ENCODE data around the gene BST1. TPM values are rescaled to one million over a fixed set of nuclear protein-coding genes. Genes with fewer than 3 reads are reported as not detected.

BST1 gene
- polyA plus RNA-seq, 1 of the 3 experiments (the other 2 are of a cell fraction), result 7.3 TPM

DNA sequence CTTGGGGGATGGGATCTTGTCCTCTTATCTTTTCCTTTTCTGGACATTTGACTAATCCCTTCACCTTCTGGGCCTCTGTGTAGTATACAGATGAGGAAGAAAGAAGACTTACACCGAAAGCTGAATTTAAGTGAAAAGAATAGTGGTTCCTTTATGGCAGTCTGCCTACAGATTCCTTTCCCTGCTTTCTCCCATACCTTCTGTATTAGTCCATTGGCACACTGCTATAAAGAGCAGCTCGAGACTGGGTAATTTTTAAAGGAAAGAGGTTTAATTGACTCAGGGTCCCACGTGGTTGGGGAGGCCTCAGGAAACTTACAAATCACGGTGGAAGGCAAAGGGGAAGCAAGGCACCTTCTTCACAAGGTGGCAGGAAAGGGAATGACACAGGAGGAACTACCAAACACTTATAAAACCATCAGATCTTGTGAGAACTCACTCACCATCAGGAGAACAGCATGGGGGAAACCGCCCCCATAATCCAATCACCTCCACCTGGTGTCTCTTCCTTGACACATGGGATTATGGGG lies 41.2 kb downstream of the BST1 start (continued):
- TF ChIP-seq TAF1 (IDR thresholded peaks at IDR 0.05; ENCODE audit: borderline replicate concordance, low read depth, low read length) (no peak), ELF1 (IDR thresholded peaks at IDR 0.05) (no peak), RCOR1 (IDR thresholded peaks at IDR 0.05; ENCODE audit: low read length) (no peak), JUND (IDR thresholded peaks at IDR 0.05) (no peak)
- TF ChIP-seq, protein P1, sequence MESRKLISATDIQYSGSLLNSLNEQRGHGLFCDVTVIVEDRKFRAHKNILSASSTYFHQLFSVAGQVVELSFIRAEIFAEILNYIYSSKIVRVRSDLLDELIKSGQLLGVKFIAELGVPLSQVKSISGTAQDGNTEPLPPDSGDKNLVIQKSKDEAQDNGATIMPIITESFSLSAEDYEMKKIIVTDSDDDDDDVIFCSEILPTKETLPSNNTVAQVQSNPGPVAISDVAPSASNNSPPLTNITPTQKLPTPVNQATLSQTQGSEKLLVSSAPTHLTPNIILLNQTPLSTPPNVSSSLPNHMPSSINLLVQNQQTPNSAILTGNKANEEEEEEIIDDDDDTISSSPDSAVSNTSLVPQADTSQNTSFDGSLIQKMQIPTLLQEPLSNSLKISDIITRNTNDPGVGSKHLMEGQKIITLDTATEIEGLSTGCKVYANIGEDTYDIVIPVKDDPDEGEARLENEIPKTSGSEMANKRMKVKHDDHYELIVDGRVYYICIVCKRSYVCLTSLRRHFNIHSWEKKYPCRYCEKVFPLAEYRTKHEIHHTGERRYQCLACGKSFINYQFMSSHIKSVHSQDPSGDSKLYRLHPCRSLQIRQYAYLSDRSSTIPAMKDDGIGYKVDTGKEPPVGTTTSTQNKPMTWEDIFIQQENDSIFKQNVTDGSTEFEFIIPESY (IDR thresholded peaks at IDR 0.05; ENCODE audit: borderline replicate concordance, low read depth), result no peak

DNA sequence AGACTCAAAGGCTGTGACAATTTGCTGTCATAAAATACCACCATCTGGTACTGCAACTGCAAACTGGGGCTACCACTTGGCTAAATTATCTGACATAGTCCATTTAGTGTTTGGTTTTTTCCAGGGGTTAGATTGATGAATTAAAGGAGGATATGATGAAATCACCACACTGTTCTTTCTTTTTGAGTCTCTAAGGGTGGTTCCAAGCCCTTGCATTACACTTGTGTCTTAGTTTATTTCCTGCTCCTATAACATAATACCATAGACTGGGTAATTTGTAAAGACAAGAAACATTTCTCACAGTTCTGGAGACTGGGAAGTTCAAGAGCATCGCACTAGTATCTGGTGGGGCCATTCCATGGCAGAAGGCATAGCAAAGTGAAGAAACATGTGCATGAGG lies 43.2 kb downstream of the BST1 start:
- no peak overlapping the region for H3K4me3 ChIP-seq (ENCODE audit: low read depth in 2 of 2, low read length in 1 of 2)
- no peaks in the 10 kb centered on the region; a peak in 1 of 4 replicates for H3K4me1 ChIP-seq (ENCODE audit: control insufficient read depth in 1 of 2, insufficient read depth in 2 of 2, low read depth in 1 of 2, low read length in 1 of 2)
- no peak for TF ChIP-seq EP300 (IDR thresholded peaks at IDR 0.05; ENCODE audit: borderline replicate concordance in 1 of 2, low read depth in 1 of 2, low read length in 1 of 2)
- no peak for TF ChIP-seq CTCF (IDR thresholded peaks at IDR 0.05)
- TF ChIP-seq RFX5 (IDR thresholded peaks at IDR 0.05; ENCODE audit: low read length), result no peak
- TF ChIP-seq NRF1 (IDR thresholded peaks at IDR 0.05; ENCODE audit: low read depth, low read length), result no peak
- no peak for TF ChIP-seq TEAD4 (IDR thresholded peaks at IDR 0.05; ENCODE audit: borderline replicate concordance, insufficient read depth)
- TF ChIP-seq GABPA (IDR thresholded peaks at IDR 0.05; ENCODE audit: low read depth), result no peak
- no peak for TF ChIP-seq POLR2AphosphoS5 (IDR thresholded peaks at IDR 0.05; ENCODE audit: low read depth, low read length)
- TF ChIP-seq SIN3A (IDR thresholded peaks at IDR 0.05; ENCODE audit: borderline replicate concordance, low read depth, low read length), result no peak
- no peak for TF ChIP-seq TCF12 (IDR thresholded peaks at IDR 0.05)
- TF ChIP-seq YY1 (IDR thresholded peaks at IDR 0.05; ENCODE audit: low read depth), result no peak
- TF ChIP-seq, protein P2, sequence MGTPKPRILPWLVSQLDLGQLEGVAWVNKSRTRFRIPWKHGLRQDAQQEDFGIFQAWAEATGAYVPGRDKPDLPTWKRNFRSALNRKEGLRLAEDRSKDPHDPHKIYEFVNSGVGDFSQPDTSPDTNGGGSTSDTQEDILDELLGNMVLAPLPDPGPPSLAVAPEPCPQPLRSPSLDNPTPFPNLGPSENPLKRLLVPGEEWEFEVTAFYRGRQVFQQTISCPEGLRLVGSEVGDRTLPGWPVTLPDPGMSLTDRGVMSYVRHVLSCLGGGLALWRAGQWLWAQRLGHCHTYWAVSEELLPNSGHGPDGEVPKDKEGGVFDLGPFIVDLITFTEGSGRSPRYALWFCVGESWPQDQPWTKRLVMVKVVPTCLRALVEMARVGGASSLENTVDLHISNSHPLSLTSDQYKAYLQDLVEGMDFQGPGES (IDR thresholded peaks at IDR 0.05; ENCODE audit: low read depth, low read length), result no peak
- TF ChIP-seq MXI1 (IDR thresholded peaks at IDR 0.05; ENCODE audit: low read depth, low read length), result no peak
- TF ChIP-seq FOXJ3 (CRISPR knock-in tag; IDR thresholded peaks at IDR 0.05), result no peak
- TF ChIP-seq ELF1 (IDR thresholded peaks at IDR 0.05), result no peak
- no peak for TF ChIP-seq REST (IDR thresholded peaks at IDR 0.05; ENCODE audit: low read depth, low read length)
- no peak for TF ChIP-seq MEF2A (IDR thresholded peaks at IDR 0.05; ENCODE audit: borderline replicate concordance, low read depth)
- TF ChIP-seq GATA2 (CRISPR knock-in tag; IDR thresholded peaks at IDR 0.05), result no peak
- TF ChIP-seq EZH2phosphoT487 (IDR thresholded peaks at IDR 0.05; ENCODE audit: borderline replicate concordance, low read depth), result no peak
- no peak for TF ChIP-seq FOXM1 (IDR thresholded peaks at IDR 0.05; ENCODE audit: low read depth)
- TF ChIP-seq, protein P3, sequence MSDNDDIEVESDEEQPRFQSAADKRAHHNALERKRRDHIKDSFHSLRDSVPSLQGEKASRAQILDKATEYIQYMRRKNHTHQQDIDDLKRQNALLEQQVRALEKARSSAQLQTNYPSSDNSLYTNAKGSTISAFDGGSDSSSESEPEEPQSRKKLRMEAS (IDR thresholded peaks at IDR 0.05; ENCODE audit: low read depth), result no peak
- no peaks in the 10 kb centered on the region for H3F3A ChIP-seq (replicated peaks; ENCODE audit: insufficient read depth)
- 35% methylated on average over 1 of the region's 1 CpG for WGBS (ENCODE audit: low lambda C conversion rate)
- ChIA-PET POLR2A (no interaction called here), CTCF (no interaction called here)
- no peaks in the 10 kb centered on the region for H3K9me3 ChIP-seq
- no peaks in the 10 kb centered on the region; the same call in 1 of the 2 replicates for H3K27me3 ChIP-seq (ENCODE audit: insufficient read depth)
- no peaks in the 10 kb centered on the region for H3K79me2 ChIP-seq (ENCODE audit: insufficient read depth)
- no peak for DNase-seq
- H3K4me2 ChIP-seq, result no peak overlapping the region
- H3K36me3 ChIP-seq (replicated peaks in 1 of 2; ENCODE audit: control insufficient read depth in 1 of 2, insufficient read depth in 2 of 2, low read length in 1 of 2), result no peaks in the 10 kb centered on the region
- H3K9ac ChIP-seq, result no peak overlapping the region
- H2AFZ ChIP-seq (ENCODE audit: low read depth), result no peak overlapping the region
- H4K20me1 ChIP-seq (ENCODE audit: insufficient read depth), result no peaks in the 10 kb centered on the region
- H3K9me2 ChIP-seq, result no peaks in the 10 kb centered on the region
- no peak overlapping the region for H3K27ac ChIP-seq (ENCODE audit: low read depth in 2 of 2, low read length in 1 of 2)

All from SK-N-SH (cell line).